Uterus (tissue), 4 donors: ENCODE data around the gene TMEM217. TPM values are rescaled to one million over a fixed set of nuclear protein-coding genes. Genes with fewer than 3 reads are reported as not detected.
"Not testable (repeated sequence)": the region's sequence is repeated elsewhere in the genome, so short reads cannot be mapped to it uniquely, and the experiment has no call there.

ENCODE experiments used
- DNase-seq, 2 donors: peaks; one replicate each; pipeline ENCODE4 v3.0.0-alpha.2; 2019 to 2020
- H3K27ac ChIP-seq, 2 donors: fragments of 200-600 bp; sonication (generic); 1 replicate in 1 of 2; 2 replicates in 1 of 2; pipeline ENCODE4 v1.5.1; 2016 to 2018
- H3K27me3 ChIP-seq, 2 donors: fragments of 200-600 bp; sonication (generic); one replicate each; pipeline ENCODE4 v1.5.1; 2018 to 2019; ENCODE audit warnings: control low read depth in 1 of 2
- H3K36me3 ChIP-seq, 2 donors: fragments of 200-600 bp; sonication (generic); one replicate each; pipeline ENCODE4 v1.5.1; 2019; ENCODE audit warnings: control low read depth in 1 of 2
- H3K4me1 ChIP-seq, 2 donors: fragments of 200-600 bp; sonication (generic); one replicate each; pipeline ENCODE4 v1.5.1; 2018 to 2019; ENCODE audit warnings: control low read depth in 1 of 2
- H3K4me3 ChIP-seq, 2 donors: fragments of 200-600 bp; sonication (generic); 1 replicate in 1 of 2; 2 replicates in 1 of 2; pipeline ENCODE4 v1.5.1; 2018 to 2019; ENCODE audit warnings: mild to moderate bottlenecking in 1 of 2
- H3K9me3 ChIP-seq, 2 donors: fragments of 200-600 bp; sonication (generic); one replicate each; pipeline ENCODE4 v1.5.1; 2019; ENCODE audit warnings: control low read depth in 1 of 2
- CTCF ChIP-seq, 4 experiments: fragments of 200-600 bp in 2 of 4; fragments of 450-650 bp in 2 of 4; sonication (generic) in 2 of 4; IDR thresholded peaks; one replicate each; pipeline ENCODE4 v1.5.1; 2016 to 2019; ENCODE audit warnings: antibody characterized with exemption in 4 of 4, mild to moderate bottlenecking in 2 of 4, moderate library complexity in 1 of 4
- POLR2A ChIP-seq, 2 donors: fragments of 450-650 bp; IDR thresholded peaks; one replicate each; pipeline ENCODE4 v1.6.1; 2016; ENCODE audit warnings: antibody characterized with exemption in 2 of 2, mild to moderate bottlenecking in 1 of 2, moderate library complexity in 1 of 2
- intact Hi-C: fragments of 100-400 bp; cut with DNase I; formaldehyde crosslinking; loops from one replicate; pipeline ENCODE4 v1.15.1; 2023; ENCODE audit warnings: low total_unique reads
- total RNA-seq, 4 donors: library from RNA; depleted of rRNA in 3 of 4; stranded (reverse); fragments of >200 nt in 3 of 4; gene quantifications; one replicate each; pipeline versions ENCODE4 v1.1.0 to v1.2.4, GENCODE V29; 2014 to 2023
- donor health status: DM: yes; HTN: yes; CAD: no.

The TMEM217 gene
- total RNA-seq, 4 donors from 2014 or later: 0.21 to 1.6 TPM; not detected in 2

- H3K9me3 ChIP-seq: no peaks in the 10 kb centered on the region
- TF ChIP-seq CTCF (IDR thresholded peaks at IDR 0.05) (no peak), POLR2A (IDR thresholded peaks at IDR 0.05) (no peak)
- H3K27ac ChIP-seq: peak overlapping the region in 1 of 2 donors; percentile 56
- intact Hi-C loops: no loop called here
- H3K36me3 ChIP-seq: no peaks in the 10 kb centered on the region
- no peaks in the 10 kb centered on the region for H3K4me1 ChIP-seq
- no peak overlapping the region for H3K4me3 ChIP-seq
- no peak for DNase-seq
- no peaks in the 10 kb centered on the region for H3K27me3 ChIP-seq
These were observed 65.3 kb downstream of the TMEM217 start for GRCh38 chr6:37192666-37193065.

GRCh38 chr6:37190159-37190535, 67.8 kb downstream of the TMEM217 start:
- no peaks in the 10 kb centered on the region for H3K4me1 ChIP-seq
- no peaks in the 10 kb centered on the region for H3K27me3 ChIP-seq
- H3K27ac ChIP-seq: no peak overlapping the region
- intact Hi-C loops: no loop called here
- DNase-seq: no peak
- no peak for TF ChIP-seq CTCF (IDR thresholded peaks at IDR 0.05)
- no peak overlapping the region for H3K4me3 ChIP-seq
- H3K36me3 ChIP-seq: no peaks in the 10 kb centered on the region
- H3K9me3 ChIP-seq: no peaks in the 10 kb centered on the region

GRCh38 chr6:37188962-37189510, 68.9 kb downstream of the TMEM217 start:
- Histone ChIP-seq H3K36me3 (no peaks in the 10 kb centered on the region), H3K27ac (no peak overlapping the region), H3K4me3 (no peak overlapping the region), H3K9me3 (no peaks in the 10 kb centered on the region), H3K4me1 (no peaks in the 10 kb centered on the region), H3K27me3 (no peaks in the 10 kb centered on the region)
- intact Hi-C loops: no loop called here
- TF ChIP-seq CTCF (IDR thresholded peaks at IDR 0.05): no peak
- TF ChIP-seq POLR2A (IDR thresholded peaks at IDR 0.05): no peak
- DNase-seq: no peak

- intact Hi-C loops: no loop called here
- H3K4me3 ChIP-seq: no peak overlapping the region
- H3K36me3 ChIP-seq: no peaks in the 10 kb centered on the region
- H3K27me3 ChIP-seq: no peaks in the 10 kb centered on the region
- no peaks in the 10 kb centered on the region for H3K4me1 ChIP-seq
- H3K9me3 ChIP-seq: no peaks in the 10 kb centered on the region
- TF ChIP-seq POLR2A (IDR thresholded peaks at IDR 0.05): no peak
- TF ChIP-seq CTCF (IDR thresholded peaks at IDR 0.05): no peak
- DNase-seq: no peak
- no peak overlapping the region for H3K27ac ChIP-seq
These were observed 70.5 kb downstream of the TMEM217 start for GRCh38 chr6:37187321-37188022.

- H3K9me3 ChIP-seq, H3K27me3 ChIP-seq, H3K4me1 ChIP-seq, intact Hi-C loops, H3K4me3 ChIP-seq, DNase-seq, H3K27ac ChIP-seq, H3K36me3 ChIP-seq: not testable (repeated sequence)
These were observed 71.8 kb downstream of the TMEM217 start for GRCh38 chr6:37185949-37186720.
